ENCODE data around the gene DNAJC30. TPM values are rescaled to one million over a fixed set of nuclear protein-coding genes. Genes with fewer than 3 reads are reported as not detected.

Gene DNAJC30
- total and polyA plus RNA-seq, 9 donors = 7.1 to 16.1 (median 12.6) TPM

DNA sequence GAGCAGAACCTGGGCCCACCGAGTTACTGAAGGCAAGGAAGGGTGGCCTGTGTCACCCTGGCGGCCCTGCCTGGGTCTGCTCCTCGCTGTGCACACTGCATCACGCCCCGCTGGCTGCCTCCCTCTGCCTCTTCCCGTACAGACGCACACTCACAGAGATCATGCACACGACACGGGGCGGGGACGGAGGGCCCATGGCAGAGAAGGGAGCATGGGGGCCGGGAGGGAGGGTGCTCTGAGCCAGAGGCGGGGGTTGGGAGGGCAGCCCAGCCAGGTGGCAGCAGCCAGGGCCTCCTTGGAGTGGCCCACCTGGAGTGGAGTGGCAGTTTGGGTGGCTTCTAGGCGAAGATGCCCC is 16.8 kb upstream of the DNAJC30 start:
- no peak overlapping the region for H3K27ac ChIP-seq
- intact Hi-C loops (cut with DNase I) = no loop called here
- H3K4me3 ChIP-seq = no peak overlapping the region
- TF ChIP-seq, protein P1, sequence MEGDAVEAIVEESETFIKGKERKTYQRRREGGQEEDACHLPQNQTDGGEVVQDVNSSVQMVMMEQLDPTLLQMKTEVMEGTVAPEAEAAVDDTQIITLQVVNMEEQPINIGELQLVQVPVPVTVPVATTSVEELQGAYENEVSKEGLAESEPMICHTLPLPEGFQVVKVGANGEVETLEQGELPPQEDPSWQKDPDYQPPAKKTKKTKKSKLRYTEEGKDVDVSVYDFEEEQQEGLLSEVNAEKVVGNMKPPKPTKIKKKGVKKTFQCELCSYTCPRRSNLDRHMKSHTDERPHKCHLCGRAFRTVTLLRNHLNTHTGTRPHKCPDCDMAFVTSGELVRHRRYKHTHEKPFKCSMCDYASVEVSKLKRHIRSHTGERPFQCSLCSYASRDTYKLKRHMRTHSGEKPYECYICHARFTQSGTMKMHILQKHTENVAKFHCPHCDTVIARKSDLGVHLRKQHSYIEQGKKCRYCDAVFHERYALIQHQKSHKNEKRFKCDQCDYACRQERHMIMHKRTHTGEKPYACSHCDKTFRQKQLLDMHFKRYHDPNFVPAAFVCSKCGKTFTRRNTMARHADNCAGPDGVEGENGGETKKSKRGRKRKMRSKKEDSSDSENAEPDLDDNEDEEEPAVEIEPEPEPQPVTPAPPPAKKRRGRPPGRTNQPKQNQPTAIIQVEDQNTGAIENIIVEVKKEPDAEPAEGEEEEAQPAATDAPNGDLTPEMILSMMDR (IDR thresholded peaks at IDR 0.05) = no peak
- TF ChIP-seq POLR2A (IDR thresholded peaks at IDR 0.05) (no peak), EP300 (IDR thresholded peaks at IDR 0.05) (no peak)
- WGBS, 3 donors = 80 to 89% (median 80%) methylated on average over 14 of the region's 14 CpGs
- DNase-seq = no peak
- H3K4me1 ChIP-seq (ENCODE audit: insufficient read depth) = peaks cover 12% of the 10 kb centered on the region
- H3K36me3 ChIP-seq = no peaks in the 10 kb centered on the region
- H3K9me3 ChIP-seq = no peaks in the 10 kb centered on the region
- H3K27me3 ChIP-seq = no peaks in the 10 kb centered on the region

DNA sequence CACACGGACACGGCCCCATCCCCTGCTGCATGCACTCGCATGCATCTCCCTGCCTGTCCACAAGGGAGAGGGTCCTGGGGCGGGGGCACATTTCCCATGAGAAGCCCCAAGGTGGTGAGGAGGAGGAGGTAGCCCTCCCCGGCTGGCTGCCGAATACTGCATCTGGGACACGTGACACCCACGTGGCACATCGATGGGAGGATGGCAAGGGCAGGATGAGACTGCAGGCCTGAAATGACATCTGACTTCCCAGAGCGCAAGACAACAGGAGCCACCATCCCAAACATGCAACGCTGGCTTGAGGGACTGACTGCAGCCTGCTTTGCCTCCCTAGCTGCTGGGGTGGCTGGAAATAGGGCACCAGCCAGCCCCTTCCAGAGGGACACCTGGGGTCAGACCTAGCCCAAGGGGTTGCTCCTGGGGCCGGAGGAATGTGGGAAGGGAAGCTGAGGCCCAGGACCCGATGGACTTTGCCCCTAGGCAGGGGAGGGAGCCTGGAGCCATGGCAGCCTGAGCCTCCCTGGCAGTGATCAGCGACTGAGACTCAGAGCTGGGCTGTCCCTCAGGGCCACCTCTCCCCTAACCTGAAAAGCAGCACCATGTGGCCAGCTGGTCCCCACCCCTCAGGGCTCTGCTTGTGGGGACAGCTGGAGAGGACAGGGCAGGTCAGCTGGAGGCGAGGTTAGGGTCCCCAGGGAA is 16.3 kb upstream of the DNAJC30 start:
- Histone ChIP-seq H3K27me3 (no peaks in the 10 kb centered on the region), H3K36me3 (no peaks in the 10 kb centered on the region), H3K4me3 (no peak overlapping the region), H3K9me3 (no peaks in the 10 kb centered on the region), H3K27ac (no peak overlapping the region), H3K4me1 (ENCODE audit: insufficient read depth) (peaks cover 9% of the 10 kb centered on the region)
- TF ChIP-seq, protein P1 (IDR thresholded peaks at IDR 0.05) = no peak
- TF ChIP-seq POLR2A (IDR thresholded peaks at IDR 0.05) (no peak), EP300 (IDR thresholded peaks at IDR 0.05) (no peak)
- WGBS, 3 donors = 68 to 78% (median 71%) methylated on average over 15 of the region's 15 CpGs
- intact Hi-C loops (cut with DNase I) = no loop called here
- no peak for DNase-seq

DNA sequence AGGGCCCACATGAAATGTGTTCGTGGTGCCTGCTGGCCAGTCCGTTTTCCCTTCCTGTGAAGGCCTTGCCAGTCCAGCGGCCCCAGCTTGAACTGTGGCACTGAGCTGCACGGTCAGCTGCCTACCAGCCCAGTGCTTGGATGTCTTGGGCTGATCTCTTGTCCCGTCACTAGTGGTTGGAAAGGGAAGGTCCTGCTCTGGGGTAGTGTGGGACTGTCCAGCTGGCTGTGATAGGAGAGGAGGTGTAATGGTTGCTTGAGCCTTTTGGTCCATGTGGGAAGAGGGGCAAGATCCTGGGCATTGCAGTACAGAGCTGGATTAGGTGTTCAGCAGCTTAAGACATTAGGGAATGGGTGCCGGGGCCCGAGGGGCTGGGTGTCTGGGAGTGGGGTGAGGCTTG is 15.2 kb upstream of the DNAJC30 start:
- no peaks in the 10 kb centered on the region for H3K27me3 ChIP-seq
- no peak overlapping the region for H3K4me3 ChIP-seq
- intact Hi-C loops (cut with DNase I) = no loop called here
- 64 to 71% (median 71%) methylated on average over 7 of the region's 7 CpGs for WGBS, 3 donors
- H3K9me3 ChIP-seq = no peaks in the 10 kb centered on the region
- H3K27ac ChIP-seq = no peak overlapping the region
- H3K4me1 ChIP-seq (ENCODE audit: insufficient read depth) = peaks cover 3% of the 10 kb centered on the region
- H3K36me3 ChIP-seq = no peaks in the 10 kb centered on the region
- TF ChIP-seq EP300 (IDR thresholded peaks at IDR 0.05) (no peak), POLR2A (IDR thresholded peaks at IDR 0.05) (no peak)
- TF ChIP-seq, protein P1 (IDR thresholded peaks at IDR 0.05) = no peak
- DNase-seq = no peak

GRCh38 chr7:73696372-73696771 is 13.1 kb upstream of the DNAJC30 start:
- Histone ChIP-seq H3K4me1 (ENCODE audit: insufficient read depth) (no peaks in the 10 kb centered on the region), H3K36me3 (no peaks in the 10 kb centered on the region), H3K27ac (no peak overlapping the region), H3K4me3 (no peak overlapping the region), H3K27me3 (no peaks in the 10 kb centered on the region), H3K9me3 (no peaks in the 10 kb centered on the region)
- no peak for DNase-seq
- TF ChIP-seq POLR2A (IDR thresholded peaks at IDR 0.05) (no peak), EP300 (IDR thresholded peaks at IDR 0.05) (no peak)
- TF ChIP-seq, protein P1 (IDR thresholded peaks at IDR 0.05) = no peak
- 82 to 85% (median 84%) methylated on average over 4 of the region's 4 CpGs for WGBS, 3 donors
- intact Hi-C loops (cut with DNase I) = no loop called here
